HG03045 (cell line): ENCODE measurements around the gene NEK3.
A peak's percentile ranks its signal among the peaks of the same experiment; 100 is the strongest.
"Not testable (repeated sequence)": the region's sequence is repeated elsewhere in the genome, so short reads cannot be mapped to it uniquely, and the experiment has no call there.

Experiments used
- ATAC-seq: cut with Tn5 transposase; IDR thresholded peaks from one replicate; pipeline ENCODE4 v1.9.1; 2021; ENCODE audit warnings: mild to moderate bottlenecking, moderate library complexity; ENCODE audit not compliant: unreplicated experiment

The NEK3 gene

GRCh38 chr13:52159159-52159982 is at the start of gene NEK3:
Gene NEK3, minus strand, starts transcription at chr13:52159597. Its CDS starts 3,406 bp downstream, at chr13:52156191.
- peak; percentile 85 for ATAC-seq

- ATAC-seq = not testable (repeated sequence)
Observed at GRCh38 chr13:52208384-52208783, 49.0 kb upstream of the NEK3 start.

- not testable (repeated sequence) for ATAC-seq
Observed at GRCh38 chr13:52207896-52208295, 48.5 kb upstream of the NEK3 start.

GRCh38 chr13:52207337-52207736 is 47.9 kb upstream of the NEK3 start:
- not testable (repeated sequence) for ATAC-seq

GRCh38 chr13:52204546-52204945 is 45.1 kb upstream of the NEK3 start:
- not testable (repeated sequence) for ATAC-seq

GRCh38 chr13:52203864-52204263 is 44.5 kb upstream of the NEK3 start:
- not testable (repeated sequence) for ATAC-seq

GRCh38 chr13:52202506-52202905 is 43.1 kb upstream of the NEK3 start:
- ATAC-seq = not testable (repeated sequence)

- not testable (repeated sequence) for ATAC-seq
Observed at GRCh38 chr13:52201439-52202193, 42.2 kb upstream of the NEK3 start.

- peak; percentile 64 for ATAC-seq
Observed at GRCh38 chr13:52195401-52195837, 36.0 kb upstream of the NEK3 start.

GRCh38 chr13:52194184-52194868 is 34.9 kb upstream of the NEK3 start:
- peak; percentile 82 for ATAC-seq

GRCh38 chr13:52193587-52194183 is 34.3 kb upstream of the NEK3 start:
- not testable (repeated sequence) for ATAC-seq

- peak; percentile 83 for ATAC-seq
Observed at GRCh38 chr13:52187424-52188187, 28.2 kb upstream of the NEK3 start.

GRCh38 chr13:52187029-52187423 is 27.6 kb upstream of the NEK3 start:
- ATAC-seq = no peak

- ATAC-seq = not testable (repeated sequence)
Observed at GRCh38 chr13:52181316-52181954, 22.0 kb upstream of the NEK3 start.

- no peak for ATAC-seq
Observed at GRCh38 chr13:52179925-52180324, 20.5 kb upstream of the NEK3 start.

GRCh38 chr13:52177276-52177675 is 17.9 kb upstream of the NEK3 start:
- no peak for ATAC-seq

GRCh38 chr13:52173970-52174369 is 14.6 kb upstream of the NEK3 start:
- not testable (repeated sequence) for ATAC-seq

- ATAC-seq = no peak
Observed at GRCh38 chr13:52173373-52173772, 14.0 kb upstream of the NEK3 start.

- ATAC-seq = not testable (repeated sequence)
Observed at GRCh38 chr13:52171686-52172085, 12.3 kb upstream of the NEK3 start.
